GM21360 (cell line): ENCODE results near the gene VPS26B.
"Not testable (repeated sequence)": the region's sequence is repeated elsewhere in the genome, so short reads cannot be mapped to it uniquely, and the experiment has no call there.

Source experiments
- ATAC-seq: cut with Tn5 transposase; IDR thresholded peaks from one replicate; pipeline ENCODE4 v1.9.1; 2021; ENCODE audit warnings: mild to moderate bottlenecking, moderate library complexity; ENCODE audit not compliant: unreplicated experiment

The VPS26B gene

GRCh38 chr11:134276396-134277182 lies 52.1 kb downstream of the VPS26B start:
- ATAC-seq, result peak; percentile 16

DNA sequence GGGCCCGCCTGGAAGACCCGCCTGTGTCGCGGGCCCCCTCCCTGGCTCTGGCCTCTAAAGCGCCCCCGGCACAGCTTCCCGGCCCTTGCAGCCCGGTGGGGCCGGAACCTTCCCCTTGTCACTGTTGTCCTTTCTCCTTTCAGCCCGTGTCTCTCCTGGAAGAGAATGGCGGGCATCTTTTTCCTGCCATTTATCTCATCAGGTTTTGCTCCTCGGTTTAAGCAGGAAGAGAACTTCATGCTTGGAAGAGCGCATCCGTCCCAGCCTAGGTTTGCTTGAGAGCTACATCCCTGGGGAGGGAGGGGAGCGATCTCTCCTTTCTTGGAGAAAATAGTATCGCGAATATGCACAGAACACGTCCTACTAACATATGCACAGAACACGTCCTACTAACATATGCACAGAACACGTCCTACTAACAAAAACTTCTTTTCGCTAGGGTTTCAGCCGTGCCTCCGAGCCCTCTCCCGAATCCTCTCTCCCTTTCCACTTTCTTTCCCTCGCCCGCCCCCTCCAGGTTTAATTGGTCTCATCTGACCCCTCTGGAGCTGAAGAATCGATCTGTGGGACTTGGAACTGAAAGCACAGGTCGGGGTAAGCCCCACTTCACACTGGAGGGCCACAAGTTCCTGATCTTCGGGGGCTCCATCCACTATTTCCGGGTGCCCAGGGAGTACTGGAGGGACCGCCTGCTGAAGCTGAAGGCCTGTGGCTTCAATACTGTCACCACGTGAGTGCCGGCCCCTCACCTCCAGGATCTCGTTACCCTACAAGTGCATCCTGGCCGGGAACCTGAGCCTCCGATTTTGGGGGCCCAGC lies 52.9 kb downstream of the VPS26B start:
- no peak for ATAC-seq

- ATAC-seq, result no peak
Measured at GRCh38 chr11:134278356-134278755, 53.9 kb downstream of the VPS26B start.

GRCh38 chr11:134281635-134282034 lies 57.2 kb downstream of the VPS26B start:
- ATAC-seq, result not testable (repeated sequence)

GRCh38 chr11:134282121-134283045 lies 57.9 kb downstream of the VPS26B start:
- no peak for ATAC-seq

- ATAC-seq, result no peak
Measured at GRCh38 chr11:134283461-134284230, 59.2 kb downstream of the VPS26B start.

DNA sequence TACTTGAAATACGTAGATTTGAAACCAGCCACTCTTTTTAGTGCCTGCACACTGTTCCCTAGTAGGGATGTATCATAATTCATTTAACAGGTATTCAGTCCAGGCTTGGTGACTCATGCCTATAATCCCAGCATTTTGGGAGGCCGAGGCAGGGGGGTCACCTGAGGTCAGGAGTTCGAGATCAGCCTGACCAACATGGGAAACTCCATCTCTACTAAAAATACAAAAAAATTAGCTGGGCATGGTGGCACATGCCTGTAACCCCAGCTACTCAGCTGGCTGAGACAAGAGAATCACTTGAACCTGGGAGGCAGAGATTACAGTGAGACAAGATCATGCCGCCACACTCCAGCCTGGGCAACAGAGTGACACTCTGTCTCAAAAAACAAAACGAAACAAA lies 59.9 kb downstream of the VPS26B start:
- ATAC-seq, result not testable (repeated sequence)

DNA sequence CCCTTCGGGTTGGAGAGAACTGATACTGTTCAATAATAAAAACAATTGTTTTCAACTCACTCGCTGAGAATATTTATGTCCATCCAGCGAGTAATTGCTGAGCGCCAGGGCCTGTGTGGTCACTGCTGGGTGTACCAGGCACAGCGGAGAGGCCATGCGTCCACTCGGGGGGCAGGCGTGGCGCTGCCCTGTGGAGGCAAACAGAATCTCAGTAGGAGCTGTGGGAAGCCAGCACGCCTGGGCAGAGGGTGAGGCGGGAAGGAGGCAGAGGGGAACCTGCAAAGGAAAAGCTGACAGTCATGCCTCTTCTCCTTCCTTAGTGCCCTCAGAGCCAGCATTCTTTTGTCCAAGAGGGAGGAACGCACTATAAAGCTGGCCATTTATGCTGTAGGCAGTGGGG lies 63.1 kb downstream of the VPS26B start:
- ATAC-seq, result no peak

DNA sequence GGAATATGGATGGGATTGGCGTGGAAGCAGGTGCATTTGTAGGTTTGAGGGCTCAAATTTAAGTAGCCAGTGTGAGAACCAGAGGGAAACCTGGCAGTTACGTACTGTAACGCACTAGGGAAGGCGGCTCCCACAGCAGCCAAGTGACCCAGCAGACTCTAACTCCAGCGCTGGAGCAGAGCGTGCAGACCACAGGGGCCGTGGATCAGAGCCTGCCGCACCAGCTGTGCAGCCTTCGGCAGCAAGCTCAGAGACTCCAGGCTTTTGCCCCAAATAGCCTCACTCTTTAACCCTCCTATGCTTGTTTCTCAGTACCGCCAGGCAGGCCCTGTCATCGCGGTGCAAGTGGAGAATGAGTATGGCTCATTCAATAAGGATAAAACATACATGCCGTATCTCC lies 64.0 kb downstream of the VPS26B start:
- no peak for ATAC-seq

GRCh38 chr11:134289167-134289566 lies 64.7 kb downstream of the VPS26B start:
- ATAC-seq, result no peak

DNA sequence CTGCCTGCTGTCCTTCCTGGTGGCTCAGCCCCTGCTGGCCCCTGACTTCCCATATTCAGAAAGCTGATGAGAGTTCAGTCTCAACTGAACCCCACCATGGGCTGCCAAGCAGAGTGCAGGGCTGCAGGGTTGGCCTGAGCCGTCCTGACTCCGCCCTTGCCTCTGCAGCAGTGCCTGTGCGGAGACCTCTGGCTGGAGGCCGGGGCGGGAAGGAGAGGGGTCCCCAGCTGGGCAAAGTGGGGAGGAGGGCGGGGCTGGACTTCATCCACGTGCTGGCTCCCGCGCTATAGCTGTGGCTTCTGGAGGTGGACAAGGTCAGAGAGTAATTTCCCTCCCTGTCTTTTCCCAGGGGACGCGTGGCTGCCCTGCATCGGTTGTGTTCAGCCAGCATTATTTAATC lies 65.3 kb downstream of the VPS26B start:
- no peak for ATAC-seq

DNA sequence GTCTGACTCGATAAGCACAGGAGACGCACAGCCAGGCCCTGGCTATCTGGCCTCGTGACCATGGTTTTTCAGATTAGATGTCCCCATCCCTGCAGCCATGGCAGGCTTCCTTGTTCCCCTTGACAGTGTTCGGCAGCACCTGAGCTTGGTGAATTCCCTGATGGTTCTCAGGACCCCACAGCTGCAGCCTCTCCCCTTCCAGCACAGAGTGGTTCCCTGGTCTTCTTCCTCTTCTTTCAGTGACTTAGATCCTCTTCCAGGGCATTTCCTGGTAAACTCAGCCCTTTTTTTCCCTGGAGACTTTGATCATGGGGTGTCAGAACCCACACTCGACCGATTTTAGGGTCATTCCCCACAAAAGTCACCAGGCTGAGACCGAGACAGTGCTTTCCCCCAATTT lies 66.2 kb downstream of the VPS26B start:
- no peak for ATAC-seq

DNA sequence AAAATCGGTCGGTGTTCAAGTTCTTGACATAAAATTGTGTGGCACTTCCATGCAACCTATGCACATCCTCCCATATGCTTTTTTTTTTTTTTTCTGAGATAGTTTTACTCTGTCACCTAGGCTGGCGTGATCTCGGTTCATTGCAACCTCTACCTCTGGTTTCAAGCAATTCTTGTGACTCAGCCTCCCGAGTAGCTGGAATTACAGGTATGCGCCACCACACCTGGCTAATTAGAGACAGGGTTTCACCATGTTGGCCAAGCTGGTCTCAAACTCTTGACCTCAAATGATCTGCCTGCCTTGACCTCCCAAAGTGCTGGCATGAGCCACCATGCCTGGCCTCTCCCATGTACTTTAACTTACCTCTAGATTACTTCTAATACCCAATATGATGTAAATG lies 66.7 kb downstream of the VPS26B start:
- ATAC-seq, result no peak

DNA sequence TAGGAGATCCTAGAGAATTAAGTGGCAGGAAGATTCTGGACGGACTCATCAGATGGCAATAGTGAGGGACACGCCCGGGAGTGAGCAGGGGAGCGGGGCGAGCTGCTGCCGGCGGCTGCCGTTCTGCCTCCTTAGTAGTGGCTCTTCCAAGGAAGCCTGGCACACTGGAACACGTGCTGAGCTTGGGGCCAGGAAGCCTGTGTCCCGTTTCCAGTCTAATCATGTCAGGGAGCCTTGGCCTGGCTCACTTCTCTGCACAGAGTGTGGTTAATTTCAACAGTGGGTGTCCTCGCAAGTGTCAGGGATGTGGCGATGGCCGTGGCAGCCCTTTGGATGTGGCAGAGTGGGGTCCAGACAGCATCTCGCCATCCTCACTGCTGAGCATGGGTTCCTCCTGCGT lies 68.2 kb downstream of the VPS26B start:
- ATAC-seq, result no peak

DNA sequence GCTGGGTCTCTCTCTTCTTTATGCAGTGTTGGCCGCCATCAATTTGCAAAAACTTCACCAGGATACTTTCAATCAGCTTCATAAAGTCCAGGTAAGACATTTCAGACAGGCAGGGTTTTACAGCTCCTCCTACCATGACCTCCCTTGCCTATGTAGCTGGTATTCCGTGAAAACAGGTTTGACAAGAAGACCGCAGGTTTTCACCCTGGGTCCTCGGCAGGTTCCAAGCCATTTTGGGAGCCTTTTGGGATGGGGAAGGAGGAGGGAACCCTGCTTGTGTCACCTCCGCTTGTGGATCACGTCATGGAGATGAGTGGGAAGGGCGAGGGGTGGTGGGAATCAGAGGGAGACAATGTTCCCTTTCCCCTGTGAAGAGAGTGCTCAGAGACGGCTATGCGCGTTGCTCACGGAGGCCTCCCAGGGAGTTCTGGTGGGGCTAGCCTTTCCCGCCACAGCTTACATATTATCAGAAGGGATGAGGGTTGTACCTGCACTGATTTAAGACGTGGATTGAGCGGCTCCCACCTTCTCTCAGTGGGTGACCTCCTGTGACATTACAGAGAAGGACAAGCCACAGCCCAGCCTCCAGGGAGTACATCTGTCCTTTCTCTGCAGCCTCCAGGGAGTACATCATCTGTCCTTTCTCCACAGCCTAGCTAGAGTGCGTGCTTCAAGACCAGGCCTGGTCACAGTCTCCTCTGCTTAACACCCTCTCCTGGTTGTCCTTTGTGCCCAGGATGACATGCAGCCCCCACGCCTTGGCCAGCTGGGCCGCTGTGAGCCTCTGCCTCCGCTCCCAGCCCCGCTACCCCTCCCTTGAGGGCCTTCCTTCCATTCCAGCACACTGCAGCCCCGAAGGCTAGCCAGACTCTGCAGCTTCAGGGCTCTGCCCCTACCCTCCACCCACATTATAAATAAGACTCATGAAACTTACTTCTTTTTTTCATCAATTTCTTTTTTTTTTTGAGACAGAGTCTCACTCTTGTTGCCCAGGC lies 68.9 kb downstream of the VPS26B start:
- no peak for ATAC-seq

- no peak for ATAC-seq
Measured at GRCh38 chr11:134294664-134295063, 70.2 kb downstream of the VPS26B start.
